Mesothelial cell of epicardium (in vitro differentiated cells): ENCODE measurements around the gene IMPDH2. TPM values are rescaled to one million over a fixed set of nuclear protein-coding genes. Genes with fewer than 3 reads are reported as not detected.
A peak's percentile ranks its signal among the peaks of the same experiment; 100 is the strongest.

Source experiments
- DNase-seq, 2 experiments: peaks; one replicate each; pipeline ENCODE4 v3.0.0; 2021; ENCODE audit warnings: low spot score in 2 of 2; ENCODE audit not compliant: unreplicated experiment in 2 of 2
- H3K27ac Mint-ChIP-seq: 2 replicates; pipeline ENCODE4 v1.8.0; 2021; ENCODE audit warnings: mixed read lengths
- H3K27me3 Mint-ChIP-seq: 2 replicates; pipeline ENCODE4 v1.8.0; 2021; ENCODE audit warnings: low read depth, mixed read lengths
- H3K36me3 Mint-ChIP-seq: 2 replicates; pipeline ENCODE4 v1.8.0; 2021; ENCODE audit warnings: mixed read lengths
- H3K4me1 Mint-ChIP-seq: 2 replicates; pipeline ENCODE4 v1.8.0; 2021; ENCODE audit warnings: mixed read lengths
- H3K4me3 Mint-ChIP-seq: 2 replicates; pipeline ENCODE4 v1.8.0; 2021; ENCODE audit warnings: mild to moderate bottlenecking, moderate library complexity, mixed read lengths
- H3K9me3 Mint-ChIP-seq: 2 replicates; pipeline ENCODE4 v1.8.0; 2021; ENCODE audit warnings: mixed read lengths
- CTCF ChIP-seq: fragments of 200-600 bp; sonication (generic); IDR thresholded peaks from one replicate; pipeline ENCODE4 v1.5.0; 2021; ENCODE audit warnings: antibody characterized with exemption; ENCODE audit not compliant: unreplicated experiment
- total RNA-seq: library from RNA; stranded (reverse); gene quantifications from 3 replicates; pipeline ENCODE4 v1.2.1, GENCODE V29; 2021

The IMPDH2 gene
- total RNA-seq, 1 donor from 2014 or later, result 207 TPM

GRCh38 chr3:49029563-49029884 is 326 bp upstream of the IMPDH2 start:
- H3K4me3 Mint-ChIP-seq, result peak overlapping the region; percentile 91
- no peak for DNase-seq
- peak overlapping the region; percentile 97 for H3K27ac Mint-ChIP-seq
- peaks cover 19% of the 10 kb centered on the region for H3K4me1 Mint-ChIP-seq
- no peaks in the 10 kb centered on the region for H3K27me3 Mint-ChIP-seq
- TF ChIP-seq CTCF, result no peak
- H3K9me3 Mint-ChIP-seq, result no peaks in the 10 kb centered on the region
- peaks cover 20% of the 10 kb centered on the region for H3K36me3 Mint-ChIP-seq

- TF ChIP-seq CTCF, result no peak
- Mint-ChIP-seq H3K4me3 (peak overlapping the region; percentile 91), H3K36me3 (peaks cover 20% of the 10 kb centered on the region), H3K4me1 (peaks cover 20% of the 10 kb centered on the region), H3K9me3 (no peaks in the 10 kb centered on the region), H3K27me3 (no peaks in the 10 kb centered on the region), H3K27ac (peak overlapping the region; percentile 97)
- no peak for DNase-seq
These were observed 913 bp downstream of the IMPDH2 start for GRCh38 chr3:49028298-49028672.

- H3K27me3 Mint-ChIP-seq, result no peaks in the 10 kb centered on the region
- peaks cover 26% of the 10 kb centered on the region for H3K4me1 Mint-ChIP-seq
- H3K36me3 Mint-ChIP-seq, result peaks cover 20% of the 10 kb centered on the region
- no peaks in the 10 kb centered on the region for H3K9me3 Mint-ChIP-seq
- H3K4me3 Mint-ChIP-seq, result peak overlapping the region; percentile 8
- DNase-seq, result no peak
- peak overlapping the region; percentile 21 for H3K27ac Mint-ChIP-seq
- TF ChIP-seq CTCF, result no peak
These were observed 1.6 kb downstream of the IMPDH2 start for GRCh38 chr3:49027634-49028033.

- H3K4me1 Mint-ChIP-seq, result peaks cover 31% of the 10 kb centered on the region
- no peak for TF ChIP-seq CTCF
- H3K4me3 Mint-ChIP-seq, result no peak overlapping the region
- peaks cover 16% of the 10 kb centered on the region for H3K36me3 Mint-ChIP-seq
- H3K27ac Mint-ChIP-seq, result no peak overlapping the region
- no peaks in the 10 kb centered on the region for H3K27me3 Mint-ChIP-seq
- H3K9me3 Mint-ChIP-seq, result no peaks in the 10 kb centered on the region
- no peak for DNase-seq
These were observed 2.7 kb downstream of the IMPDH2 start for GRCh38 chr3:49026536-49026935.

GRCh38 chr3:49025793-49026520 is 3.2 kb downstream of the IMPDH2 start:
- no peak for DNase-seq
- H3K27me3 Mint-ChIP-seq, result no peaks in the 10 kb centered on the region
- H3K4me3 Mint-ChIP-seq, result no peak overlapping the region
- no peaks in the 10 kb centered on the region for H3K9me3 Mint-ChIP-seq
- TF ChIP-seq CTCF, result no peak
- H3K4me1 Mint-ChIP-seq, result peaks cover 33% of the 10 kb centered on the region
- no peak overlapping the region for H3K27ac Mint-ChIP-seq
- peaks cover 16% of the 10 kb centered on the region for H3K36me3 Mint-ChIP-seq
